ENCODE data around the gene FAAP100.

DNA sequence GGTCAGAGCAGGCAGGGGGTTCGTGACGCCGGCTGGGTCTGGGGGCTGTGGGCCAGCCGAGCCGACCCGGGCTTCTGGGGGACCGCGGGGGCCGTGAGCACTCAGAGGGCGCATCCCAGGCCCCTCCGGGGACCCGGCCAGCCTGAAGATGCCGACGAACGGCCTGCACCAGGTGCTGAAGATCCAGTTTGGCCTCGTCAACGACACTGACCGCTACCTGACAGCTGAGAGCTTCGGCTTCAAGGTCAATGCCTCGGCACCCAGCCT, 23.8 kb downstream of the FAAP100 start:
- TF ChIP-seq, protein P1, sequence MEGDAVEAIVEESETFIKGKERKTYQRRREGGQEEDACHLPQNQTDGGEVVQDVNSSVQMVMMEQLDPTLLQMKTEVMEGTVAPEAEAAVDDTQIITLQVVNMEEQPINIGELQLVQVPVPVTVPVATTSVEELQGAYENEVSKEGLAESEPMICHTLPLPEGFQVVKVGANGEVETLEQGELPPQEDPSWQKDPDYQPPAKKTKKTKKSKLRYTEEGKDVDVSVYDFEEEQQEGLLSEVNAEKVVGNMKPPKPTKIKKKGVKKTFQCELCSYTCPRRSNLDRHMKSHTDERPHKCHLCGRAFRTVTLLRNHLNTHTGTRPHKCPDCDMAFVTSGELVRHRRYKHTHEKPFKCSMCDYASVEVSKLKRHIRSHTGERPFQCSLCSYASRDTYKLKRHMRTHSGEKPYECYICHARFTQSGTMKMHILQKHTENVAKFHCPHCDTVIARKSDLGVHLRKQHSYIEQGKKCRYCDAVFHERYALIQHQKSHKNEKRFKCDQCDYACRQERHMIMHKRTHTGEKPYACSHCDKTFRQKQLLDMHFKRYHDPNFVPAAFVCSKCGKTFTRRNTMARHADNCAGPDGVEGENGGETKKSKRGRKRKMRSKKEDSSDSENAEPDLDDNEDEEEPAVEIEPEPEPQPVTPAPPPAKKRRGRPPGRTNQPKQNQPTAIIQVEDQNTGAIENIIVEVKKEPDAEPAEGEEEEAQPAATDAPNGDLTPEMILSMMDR (conservative IDR thresholded peaks at IDR 0.05), result no peak
- TF ChIP-seq EZH2 (IDR thresholded peaks at IDR 0.05; ENCODE audit: low read depth), result no peak
